Activated CD8-positive, alpha-beta T cell treated with anti-CD3 and anti-CD28 coated beads for 36 hours (primary cell): ENCODE results near the gene NFASC. TPM values are rescaled to one million over a fixed set of nuclear protein-coding genes. Genes with fewer than 3 reads are reported as not detected.

Experiments used
- ATAC-seq: fragments of 200-7000 bp; cut with Tn5 transposase; one replicate; pipeline ENCODE4 v1.10.0; 2021; ENCODE audit warnings: mild to moderate bottlenecking, moderate library complexity
- CTCF ChIA-PET: fragments of 350-600 bp; sonication (Branson Sonifier 250); formaldehyde crosslinking; loops from one replicate; lab custom pipeline; 2021; ENCODE audit warnings: antibody characterized with exemption; lab: Charles Lee
- POLR2A ChIA-PET: fragments of 350-600 bp; sonication (Branson Sonifier 250); formaldehyde crosslinking; loops from one replicate; lab custom pipeline; 2021; ENCODE audit warnings: antibody characterized with exemption; lab: Charles Lee
- DNase-seq: peaks from one replicate; pipeline ENCODE4 v3.0.0-alpha.2; 2020
- H3K27ac Mint-ChIP-seq: one replicate; pipeline ENCODE4 v1.8.0; 2021; ENCODE audit warnings: mild to moderate bottlenecking, mixed read lengths
- H3K27me3 Mint-ChIP-seq: one replicate; pipeline ENCODE4 v1.8.0; 2021; ENCODE audit warnings: mixed read lengths
- H3K36me3 Mint-ChIP-seq: one replicate; pipeline ENCODE4 v1.8.0; 2021; ENCODE audit warnings: low read depth, mixed read lengths
- H3K4me1 Mint-ChIP-seq: one replicate; pipeline ENCODE4 v1.8.0; 2021; ENCODE audit warnings: low read depth, mixed read lengths
- H3K4me3 Mint-ChIP-seq: one replicate; pipeline ENCODE4 v1.8.0; 2021; ENCODE audit warnings: mild to moderate bottlenecking, moderate library complexity, mixed read lengths
- H3K9me3 Mint-ChIP-seq: one replicate; pipeline ENCODE4 v1.8.0; 2021; ENCODE audit warnings: mixed read lengths
- intact Hi-C: fragments of 100-400 bp; cut with micrococcal nuclease; formaldehyde crosslinking; loops from one replicate; pipeline ENCODE4 v1.10.0; 2022
- total RNA-seq, 2 experiments: library from RNA; stranded (reverse); gene quantifications; one replicate each; pipeline ENCODE4 v1.2.3, GENCODE V29; 2021
- TF ChIP-seq, protein P1 (sequence below): fragments of 200-600 bp; IDR thresholded peaks from one replicate; pipeline ENCODE4 v1.8.0; 2022; ENCODE audit warnings: antibody characterized with exemption, mild to moderate bottlenecking

Gene NFASC
- total RNA-seq, 2 experiments from 2014 or later = not detected

DNA sequence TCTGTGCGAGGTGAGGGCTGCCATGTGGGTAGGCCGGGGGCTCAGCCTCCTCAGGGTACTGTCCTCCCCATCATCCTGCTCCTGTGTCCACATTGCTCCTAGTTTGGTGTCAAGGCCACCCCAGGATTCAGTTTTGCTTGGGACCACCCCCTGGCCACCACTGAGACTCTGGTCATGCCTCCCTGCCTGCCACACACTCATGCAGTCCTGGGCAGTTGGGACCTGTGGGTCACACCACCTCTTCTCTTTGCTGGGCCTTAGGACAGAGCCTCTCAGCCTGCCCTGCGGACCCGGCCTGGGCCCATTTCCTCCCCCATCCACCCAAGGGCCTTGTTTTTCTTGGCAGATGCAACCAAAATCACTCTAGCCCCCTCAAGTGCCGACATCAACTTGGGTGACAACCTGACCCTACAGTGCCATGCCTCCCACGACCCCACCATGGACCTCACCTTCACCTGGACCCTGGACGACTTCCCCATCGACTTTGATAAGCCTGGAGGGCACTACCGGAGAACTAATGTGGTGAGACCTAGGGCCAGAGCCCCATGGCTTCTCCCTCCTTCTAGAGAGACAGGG, 194.2 kb downstream of the NFASC start:
- no peak overlapping the region for H3K4me3 Mint-ChIP-seq
- DNase-seq = no peak
- H3K36me3 Mint-ChIP-seq = no peaks in the 10 kb centered on the region
- no peaks in the 10 kb centered on the region for H3K27me3 Mint-ChIP-seq
- H3K4me1 Mint-ChIP-seq = no peaks in the 10 kb centered on the region
- ATAC-seq = no peak
- no peaks in the 10 kb centered on the region for H3K9me3 Mint-ChIP-seq
- intact Hi-C loops = loop anchor here (5.0 kb wide), 1 partner anchor 78 kb away; no protein-coding TSS in a partner anchor
- ChIA-PET CTCF (interaction anchor here (4.4 kb wide), 1 partner anchor 74 kb away, joined by 188 read pairs; no protein-coding TSS in a partner anchor), POLR2A (no interaction called here)
- no peak overlapping the region for H3K27ac Mint-ChIP-seq
- TF ChIP-seq, protein P1, sequence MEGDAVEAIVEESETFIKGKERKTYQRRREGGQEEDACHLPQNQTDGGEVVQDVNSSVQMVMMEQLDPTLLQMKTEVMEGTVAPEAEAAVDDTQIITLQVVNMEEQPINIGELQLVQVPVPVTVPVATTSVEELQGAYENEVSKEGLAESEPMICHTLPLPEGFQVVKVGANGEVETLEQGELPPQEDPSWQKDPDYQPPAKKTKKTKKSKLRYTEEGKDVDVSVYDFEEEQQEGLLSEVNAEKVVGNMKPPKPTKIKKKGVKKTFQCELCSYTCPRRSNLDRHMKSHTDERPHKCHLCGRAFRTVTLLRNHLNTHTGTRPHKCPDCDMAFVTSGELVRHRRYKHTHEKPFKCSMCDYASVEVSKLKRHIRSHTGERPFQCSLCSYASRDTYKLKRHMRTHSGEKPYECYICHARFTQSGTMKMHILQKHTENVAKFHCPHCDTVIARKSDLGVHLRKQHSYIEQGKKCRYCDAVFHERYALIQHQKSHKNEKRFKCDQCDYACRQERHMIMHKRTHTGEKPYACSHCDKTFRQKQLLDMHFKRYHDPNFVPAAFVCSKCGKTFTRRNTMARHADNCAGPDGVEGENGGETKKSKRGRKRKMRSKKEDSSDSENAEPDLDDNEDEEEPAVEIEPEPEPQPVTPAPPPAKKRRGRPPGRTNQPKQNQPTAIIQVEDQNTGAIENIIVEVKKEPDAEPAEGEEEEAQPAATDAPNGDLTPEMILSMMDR = no peak

DNA sequence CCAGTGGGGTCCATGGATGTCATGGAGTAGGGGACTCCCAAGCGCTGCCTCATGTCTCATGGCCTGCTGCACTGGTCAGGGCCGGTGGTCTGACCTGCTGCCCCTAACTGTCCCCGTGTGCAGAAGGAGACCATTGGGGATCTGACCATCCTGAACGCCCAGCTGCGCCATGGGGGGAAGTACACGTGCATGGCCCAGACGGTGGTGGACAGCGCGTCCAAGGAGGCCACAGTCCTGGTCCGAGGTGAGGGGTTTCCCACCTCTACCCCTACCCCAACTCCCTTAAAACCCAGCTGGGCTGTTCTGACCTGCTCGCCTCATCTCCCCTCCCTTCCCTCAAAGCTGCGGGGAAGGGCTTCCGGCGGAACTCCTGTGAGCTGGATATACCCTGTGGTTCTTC, 195.0 kb downstream of the NFASC start:
- POLR2A ChIA-PET = no interaction called here
- H3K27ac Mint-ChIP-seq = no peak overlapping the region
- H3K27me3 Mint-ChIP-seq = no peaks in the 10 kb centered on the region
- no peaks in the 10 kb centered on the region for H3K36me3 Mint-ChIP-seq
- TF ChIP-seq, protein P1 = no peak
- intact Hi-C loops = no loop called here
- DNase-seq (no peak), ATAC-seq (no peak)
- H3K4me1 Mint-ChIP-seq = no peaks in the 10 kb centered on the region
- CTCF ChIA-PET = interaction anchor here (0.9 to 1.5 kb wide), 4 partner anchors 17 to 92 kb away, joined by 3 to 4 read pairs (median 4); no protein-coding TSS in a partner anchor
- H3K4me3 Mint-ChIP-seq = no peak overlapping the region
- no peaks in the 10 kb centered on the region for H3K9me3 Mint-ChIP-seq

DNA sequence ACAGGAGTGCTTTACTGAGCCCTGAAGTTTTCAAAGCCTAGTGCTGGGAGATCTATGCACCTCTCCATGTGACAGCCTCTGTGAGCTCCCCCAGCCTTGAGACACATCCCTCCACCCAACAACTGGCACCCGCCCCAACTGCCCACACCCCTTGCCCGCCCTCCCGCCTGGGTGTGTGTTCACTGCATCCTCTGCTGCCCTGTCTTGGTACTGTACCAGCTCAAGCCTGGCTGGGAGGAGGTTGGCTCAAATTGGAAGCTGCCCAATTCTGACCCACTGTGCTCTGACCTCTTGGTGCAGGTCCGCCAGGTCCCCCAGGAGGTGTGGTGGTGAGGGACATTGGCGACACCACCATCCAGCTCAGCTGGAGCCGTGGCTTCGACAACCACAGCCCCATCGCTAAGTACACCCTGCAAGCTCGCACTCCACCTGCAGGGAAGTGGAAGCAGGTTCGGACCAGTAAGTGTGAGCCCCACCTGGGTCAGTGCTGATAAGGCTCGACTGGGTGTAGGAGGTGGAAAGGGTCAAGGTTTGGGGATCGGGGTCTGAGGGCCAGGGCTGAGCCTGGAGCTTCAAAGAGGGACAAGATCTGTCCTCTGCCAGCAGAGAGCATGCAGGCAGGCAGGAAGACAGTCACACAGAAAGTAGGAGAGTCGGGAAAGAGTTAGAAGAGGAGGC, 195.6 kb downstream of the NFASC start:
- ATAC-seq (no peak), DNase-seq (no peak)
- Mint-ChIP-seq H3K9me3 (no peaks in the 10 kb centered on the region), H3K4me3 (no peak overlapping the region), H3K36me3 (no peaks in the 10 kb centered on the region), H3K27me3 (no peaks in the 10 kb centered on the region), H3K27ac (no peak overlapping the region), H3K4me1 (no peaks in the 10 kb centered on the region)
- intact Hi-C loops = no loop called here
- TF ChIP-seq, protein P1 = no peak
- CTCF ChIA-PET = interaction anchor here (0.9 to 1.5 kb wide), 4 partner anchors 16 to 93 kb away, joined by 3 to 4 read pairs (median 4); no protein-coding TSS in a partner anchor
- POLR2A ChIA-PET = no interaction called here

DNA sequence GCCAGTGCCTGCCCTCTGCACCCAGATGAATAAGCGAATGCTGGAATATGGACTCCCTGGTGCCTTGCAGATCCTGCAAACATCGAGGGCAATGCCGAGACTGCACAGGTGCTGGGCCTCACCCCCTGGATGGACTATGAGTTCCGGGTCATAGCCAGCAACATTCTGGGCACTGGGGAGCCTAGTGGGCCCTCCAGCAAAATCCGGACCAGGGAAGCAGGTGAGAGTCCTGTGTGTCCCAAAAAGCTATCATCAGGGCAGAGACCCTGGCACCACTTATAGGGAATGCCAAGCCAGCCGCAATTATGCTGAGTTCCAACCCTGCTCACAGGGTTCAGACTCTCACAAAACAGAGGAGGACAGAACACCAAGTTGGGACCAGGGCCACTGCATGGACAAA, 196.4 kb downstream of the NFASC start:
- no peak overlapping the region for H3K27ac Mint-ChIP-seq
- ATAC-seq (no peak), DNase-seq (no peak)
- no peaks in the 10 kb centered on the region for H3K4me1 Mint-ChIP-seq
- no peaks in the 10 kb centered on the region for H3K9me3 Mint-ChIP-seq
- no peaks in the 10 kb centered on the region for H3K36me3 Mint-ChIP-seq
- intact Hi-C loops = no loop called here
- H3K4me3 Mint-ChIP-seq = no peak overlapping the region
- H3K27me3 Mint-ChIP-seq = no peaks in the 10 kb centered on the region
- POLR2A ChIA-PET = no interaction called here
- TF ChIP-seq, protein P1 = no peak
- CTCF ChIA-PET = interaction anchor here (1.0 to 1.5 kb wide), 3 partner anchors 16 to 93 kb away, joined by 3 to 4 read pairs (median 3); no protein-coding TSS in a partner anchor

DNA sequence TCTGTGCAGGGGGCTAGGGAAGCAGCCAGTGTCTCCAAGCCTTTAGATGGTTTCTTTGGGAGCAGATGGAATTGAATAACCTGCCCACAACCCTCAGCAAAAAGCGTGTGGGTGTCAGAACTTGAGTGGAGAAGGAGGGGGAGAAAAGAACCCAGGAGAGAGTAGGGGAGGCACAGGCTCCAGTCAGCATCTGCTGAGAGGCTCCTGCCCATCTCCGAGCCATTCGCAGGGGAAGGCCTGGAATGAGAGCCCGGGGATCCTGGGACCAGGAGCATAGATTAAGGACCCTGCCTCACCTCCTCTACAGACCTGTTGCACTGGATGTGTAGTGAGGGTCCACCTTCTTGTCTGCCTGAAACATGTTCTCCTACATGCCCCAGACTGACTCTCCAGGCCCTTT, 197.3 kb downstream of the NFASC start:
- Mint-ChIP-seq H3K4me3 (no peak overlapping the region), H3K9me3 (no peaks in the 10 kb centered on the region), H3K27me3 (no peaks in the 10 kb centered on the region), H3K36me3 (no peaks in the 10 kb centered on the region), H3K4me1 (no peaks in the 10 kb centered on the region), H3K27ac (no peak overlapping the region)
- ATAC-seq (no peak), DNase-seq (no peak)
- POLR2A ChIA-PET = no interaction called here
- CTCF ChIA-PET = interaction anchor here (1.1 kb wide), 1 partner anchor 79 kb away, joined by 3 read pairs; no protein-coding TSS in a partner anchor
- intact Hi-C loops = no loop called here
- TF ChIP-seq, protein P1 = no peak
